Measurements from ENCODE around the gene TBC1D3B. TPM values are rescaled to one million over a fixed set of nuclear protein-coding genes. Genes with fewer than 3 reads are reported as not detected.
"Not testable (repeated sequence)": the region's sequence is repeated elsewhere in the genome, so short reads cannot be mapped to it uniquely, and the experiment has no call there.

The TBC1D3B gene
- total and polyA plus RNA-seq, 2 of the 13 experiments (the other 11 are each of a cell fraction or from before 2014, with no cell fraction given), result 1.1 to 1.8 TPM

DNA sequence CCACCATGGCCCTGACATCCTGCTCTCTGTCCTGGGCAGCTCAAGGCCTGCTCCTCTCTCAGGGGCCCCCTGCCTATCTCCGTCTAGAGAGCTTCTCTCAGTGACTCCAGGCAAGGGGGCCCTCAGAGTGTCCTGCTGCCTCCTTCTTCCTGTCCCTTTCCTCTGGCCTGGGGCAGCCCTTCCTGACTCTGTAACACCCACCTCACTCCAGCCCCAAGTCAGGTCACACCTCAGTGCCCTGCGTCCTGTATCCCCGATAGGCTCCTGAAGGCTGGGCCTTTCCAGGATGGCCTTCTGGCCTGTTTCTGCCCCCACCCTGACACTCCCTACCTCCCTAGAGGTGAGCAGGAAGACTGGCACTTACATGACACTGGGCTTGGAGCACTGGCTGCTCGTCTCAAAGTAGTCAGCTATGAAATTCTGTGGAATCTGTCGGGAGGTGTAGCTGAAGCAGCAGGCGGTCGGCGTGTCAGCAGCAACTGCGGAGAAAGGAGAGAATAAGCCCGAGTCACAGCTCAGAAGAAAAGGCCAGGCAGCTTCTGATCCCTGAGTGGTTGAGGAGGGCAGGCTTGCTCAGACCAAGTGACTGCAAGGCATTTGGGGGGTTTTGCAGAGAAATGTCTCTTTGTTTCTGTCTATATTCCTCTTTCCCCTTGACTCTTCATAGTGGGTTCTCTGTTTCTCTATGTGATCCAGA, 19.1 kb upstream of the TBC1D3B start (continued):
- TF ChIP-seq ATF2 (CRISPR knock-in tag; IDR thresholded peaks at IDR 0.05), result no peak
- no peak for TF ChIP-seq KDM1A (CRISPR knock-in tag; IDR thresholded peaks at IDR 0.05)
- TF ChIP-seq CCAR2 (optimal IDR thresholded peaks at IDR 0.05; ENCODE audit: low read depth, low read length), result no peak
- TF ChIP-seq RBFOX2 (IDR thresholded peaks at IDR 0.05; ENCODE audit: low read depth, low read length), result no peak
- TF ChIP-seq THAP11 (CRISPR knock-in tag; IDR thresholded peaks at IDR 0.05), result no peak
- TF ChIP-seq ZNF773 (CRISPR knock-in tag; IDR thresholded peaks at IDR 0.05; ENCODE audit: borderline replicate concordance), result no peak
- TF ChIP-seq DNMT3B (CRISPR knock-in tag; conservative IDR thresholded peaks at IDR 0.05), result no peak

- peaks cover 6 to 24% of the 10 kb centered on the region in 2 experiments; a peak in 3 of 5 replicates for H3K27me3 ChIP-seq (ENCODE audit: control insufficient read depth in 1 of 2, insufficient read depth in 2 of 2, low read length in 2 of 2)
- H3K9me3 ChIP-seq (ENCODE audit: low read length); H3K4me3 ChIP-seq (replicated peaks in 1 of 3; ENCODE audit: insufficient read depth in 1 of 3, low read depth in 2 of 3, low read length in 3 of 3); H3K4me2 ChIP-seq (ENCODE audit: low read depth, low read length); POLR2A ChIA-PET; ATAC-seq; H2AFZ ChIP-seq (ENCODE audit: low read length); H3K36me3 ChIP-seq (replicated peaks in 1 of 2; ENCODE audit: control insufficient read depth in 1 of 2, insufficient read depth in 2 of 2, low read length in 2 of 2); H3K9ac ChIP-seq (ENCODE audit: insufficient read depth, low read depth, low read length); H3K27ac ChIP-seq (ENCODE audit: extremely low read length, insufficient read depth, low read length); H4K20me1 ChIP-seq (ENCODE audit: insufficient read depth, low read length); H3K4me1 ChIP-seq (ENCODE audit: insufficient read depth, low read length); H3K79me2 ChIP-seq (ENCODE audit: insufficient read depth, low read length); intact Hi-C loops (cut with micrococcal nuclease; ENCODE audit: unreplicated experiment); CTCF ChIA-PET (ENCODE audit: low intra/inter-chr PET ratio, low total read pairs); DNase-seq (ENCODE audit: low spot score); FAIRE-seq; BruUV-seq (replicated peaks): not testable (repeated sequence)
- WGBS (ENCODE audit: low lambda C conversion rate), result 24% methylated on average over 10 of the region's 10 CpGs
- in situ Hi-C loops (cut with HindIII; ENCODE audit: extremely low pct_ligation_motif_present, low pct_unique_long_range_greater_than_20kb), result loop anchor here (5.0 kb wide), 1 partner anchor 113 kb away; no protein-coding TSS in a partner anchor
Measured at GRCh38 chr17:36194832-36195433, 18.5 kb upstream of the TBC1D3B start.

GRCh38 chr17:36194147-36194831, 17.9 kb upstream of the TBC1D3B start:
- intact Hi-C loops (cut with micrococcal nuclease; ENCODE audit: unreplicated experiment); H3K4me1 ChIP-seq (ENCODE audit: insufficient read depth, low read length); H3K4me3 ChIP-seq (replicated peaks in 1 of 3; ENCODE audit: insufficient read depth in 1 of 3, low read depth in 2 of 3, low read length in 3 of 3); BruUV-seq (replicated peaks); CTCF ChIA-PET (ENCODE audit: low intra/inter-chr PET ratio, low total read pairs); H3K79me2 ChIP-seq (ENCODE audit: insufficient read depth, low read length); H3K27ac ChIP-seq (ENCODE audit: extremely low read length, insufficient read depth, low read length); H3K36me3 ChIP-seq (replicated peaks in 1 of 2; ENCODE audit: control insufficient read depth in 1 of 2, insufficient read depth in 2 of 2, low read length in 2 of 2); DNase-seq (ENCODE audit: low spot score); H3K9me3 ChIP-seq (ENCODE audit: low read length); H2AFZ ChIP-seq (ENCODE audit: low read length); ATAC-seq; POLR2A ChIA-PET; H3K4me2 ChIP-seq (ENCODE audit: low read depth, low read length); H4K20me1 ChIP-seq (ENCODE audit: insufficient read depth, low read length); FAIRE-seq; H3K9ac ChIP-seq (ENCODE audit: insufficient read depth, low read depth, low read length): not testable (repeated sequence)
- WGBS (ENCODE audit: low lambda C conversion rate), result 20% methylated on average over 8 of the region's 8 CpGs
- in situ Hi-C loops (cut with HindIII; ENCODE audit: extremely low pct_ligation_motif_present, low pct_unique_long_range_greater_than_20kb), result loop anchor here (5.0 kb wide), 1 partner anchor 112 kb away; no protein-coding TSS in a partner anchor
- H3K27me3 ChIP-seq (ENCODE audit: control insufficient read depth in 1 of 2, insufficient read depth in 2 of 2, low read length in 2 of 2), result peaks cover 6 to 24% of the 10 kb centered on the region in 2 experiments; a peak in 3 of 5 replicates
